GM12874 (cell line): ENCODE measurements around the gene SLC1A7.

Experiments used
- TF ChIP-seq, protein P1 (sequence below): IDR thresholded peaks from 2 replicates; pipeline ENCODE4 v1.5.1; 2011; ENCODE audit warnings: low read depth, mild to moderate bottlenecking, control low read depth, low read length, moderate library complexity; ENCODE audit not compliant: insufficient read depth

The SLC1A7 gene

GRCh38 chr1:53182716-53183094 is 40.3 kb upstream of the SLC1A7 start:
- TF ChIP-seq, protein P1, sequence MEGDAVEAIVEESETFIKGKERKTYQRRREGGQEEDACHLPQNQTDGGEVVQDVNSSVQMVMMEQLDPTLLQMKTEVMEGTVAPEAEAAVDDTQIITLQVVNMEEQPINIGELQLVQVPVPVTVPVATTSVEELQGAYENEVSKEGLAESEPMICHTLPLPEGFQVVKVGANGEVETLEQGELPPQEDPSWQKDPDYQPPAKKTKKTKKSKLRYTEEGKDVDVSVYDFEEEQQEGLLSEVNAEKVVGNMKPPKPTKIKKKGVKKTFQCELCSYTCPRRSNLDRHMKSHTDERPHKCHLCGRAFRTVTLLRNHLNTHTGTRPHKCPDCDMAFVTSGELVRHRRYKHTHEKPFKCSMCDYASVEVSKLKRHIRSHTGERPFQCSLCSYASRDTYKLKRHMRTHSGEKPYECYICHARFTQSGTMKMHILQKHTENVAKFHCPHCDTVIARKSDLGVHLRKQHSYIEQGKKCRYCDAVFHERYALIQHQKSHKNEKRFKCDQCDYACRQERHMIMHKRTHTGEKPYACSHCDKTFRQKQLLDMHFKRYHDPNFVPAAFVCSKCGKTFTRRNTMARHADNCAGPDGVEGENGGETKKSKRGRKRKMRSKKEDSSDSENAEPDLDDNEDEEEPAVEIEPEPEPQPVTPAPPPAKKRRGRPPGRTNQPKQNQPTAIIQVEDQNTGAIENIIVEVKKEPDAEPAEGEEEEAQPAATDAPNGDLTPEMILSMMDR: no peak

- TF ChIP-seq, protein P1: peak; percentile 75
Observed at GRCh38 chr1:53182111-53182593, 39.7 kb upstream of the SLC1A7 start.

DNA sequence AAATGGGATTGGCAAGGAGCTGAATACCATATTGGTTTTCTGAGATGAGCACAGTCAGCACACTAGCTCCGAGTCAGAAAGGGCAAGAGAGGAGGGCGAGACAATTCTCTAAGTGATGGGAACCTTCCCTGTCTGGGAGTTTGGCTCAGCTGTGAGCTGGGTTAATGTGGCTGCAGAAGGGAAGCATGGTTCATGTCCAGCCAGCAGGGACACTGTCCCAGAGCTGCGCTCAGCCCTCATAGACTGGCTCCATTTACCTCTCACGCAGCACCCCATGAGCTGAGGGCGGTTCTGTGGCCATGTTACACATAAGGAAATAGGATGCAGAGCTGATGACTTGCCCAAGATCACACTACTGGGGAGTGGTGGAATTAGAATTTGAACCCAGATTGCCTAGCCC is 38.5 kb upstream of the SLC1A7 start:
- TF ChIP-seq, protein P1: no peak

GRCh38 chr1:53180226-53180625 is 37.8 kb upstream of the SLC1A7 start:
- TF ChIP-seq, protein P1: no peak

DNA sequence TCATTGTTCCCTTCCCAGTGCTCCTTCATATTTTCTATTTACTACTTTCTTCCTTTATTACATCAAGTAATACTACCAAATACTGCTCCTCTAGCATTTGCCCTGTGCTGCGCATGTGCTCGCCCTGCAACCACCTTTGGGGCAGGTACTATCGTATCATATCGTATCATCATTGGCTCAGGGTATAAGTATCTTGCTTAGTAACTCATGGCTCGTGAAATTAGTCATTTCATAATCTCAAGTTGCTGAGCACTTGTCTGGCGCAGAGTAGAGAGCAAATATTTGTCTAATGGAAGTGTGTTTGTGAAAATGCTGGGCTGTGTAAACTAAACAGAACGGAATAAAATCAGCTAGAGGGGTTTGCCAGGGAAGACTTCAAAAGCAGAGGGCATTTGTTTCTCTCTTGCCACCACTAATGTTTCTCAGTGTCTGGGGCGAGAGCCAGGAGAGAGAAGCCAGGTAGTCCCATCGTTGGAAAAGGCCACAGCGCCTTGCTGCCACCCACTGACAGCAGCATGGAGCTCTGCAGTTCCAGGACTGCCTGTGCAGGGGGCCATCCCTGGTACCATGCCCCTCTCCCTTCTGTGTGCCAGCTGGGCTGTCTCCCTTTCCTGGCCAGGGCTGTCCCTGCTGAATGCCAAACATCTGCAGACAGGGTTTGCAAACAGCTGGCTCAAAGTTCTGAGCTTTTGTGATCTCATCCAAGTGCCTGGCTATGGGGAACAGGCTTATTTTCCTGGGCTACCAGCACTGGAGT is 34.2 kb upstream of the SLC1A7 start:
- TF ChIP-seq, protein P1: no peak

- TF ChIP-seq, protein P1: no peak
Observed at GRCh38 chr1:53174971-53175913, 32.8 kb upstream of the SLC1A7 start.

GRCh38 chr1:53172426-53173128 is 30.1 kb upstream of the SLC1A7 start:
- TF ChIP-seq, protein P1: no peak
